ENCODE data around the gene SLCO2B1.

- TF ChIP-seq CTCF (IDR thresholded peaks at IDR 0.05) (no peak), POLR2A (IDR thresholded peaks at IDR 0.05) (no peak)
Measured at GRCh38 chr11:75147191-75147874, 3.6 kb upstream of the SLCO2B1 start.

Data from right lobe of liver (tissue), 4 donors.